Activated CD4-positive, alpha-beta T cell treated with anti-CD3 and anti-CD28 coated beads, Interleukin-2, amount 50 U/mL, for 24 hours (primary cell): ENCODE measurements around the gene SOX13.
"Not testable (repeated sequence)": the region's sequence is repeated elsewhere in the genome, so short reads cannot be mapped to it uniquely, and the experiment has no call there.

Source experiments
- DNase-seq, 2 donors: peaks; one replicate each; pipeline ENCODE4 v3.0.0-alpha.2; 2020; ENCODE audit warnings: low read depth in 1 of 2, low spot score in 1 of 2

SOX13 gene

GRCh38 chr1:204072931-204073836 lies at the start of gene SOX13:
Gene SOX13 (plus strand): TSS chr1:204073115. CDS start chr1:204112916, 39,801 bp downstream.
- no peak for DNase-seq

- no peak for DNase-seq
These were observed 46.8 kb upstream of the SOX13 start for GRCh38 chr1:204025917-204026707.

- no peak for DNase-seq
These were observed 45.5 kb upstream of the SOX13 start for GRCh38 chr1:204027446-204027845.

- DNase-seq, result no peak
These were observed 43.9 kb upstream of the SOX13 start for GRCh38 chr1:204029016-204029415.

GRCh38 chr1:204031098-204031710 lies 41.7 kb upstream of the SOX13 start:
- no peak for DNase-seq

GRCh38 chr1:204032642-204033235 lies 40.2 kb upstream of the SOX13 start:
- no peak for DNase-seq

GRCh38 chr1:204033306-204033705 lies 39.6 kb upstream of the SOX13 start:
- no peak for DNase-seq

- DNase-seq, result no peak
These were observed 35.8 kb upstream of the SOX13 start for GRCh38 chr1:204036882-204037655.

- DNase-seq, result no peak
These were observed 31.6 kb upstream of the SOX13 start for GRCh38 chr1:204041232-204041767.

GRCh38 chr1:204041803-204042505 lies 31.0 kb upstream of the SOX13 start:
- DNase-seq, result no peak

- no peak for DNase-seq
These were observed 30.4 kb upstream of the SOX13 start for GRCh38 chr1:204042516-204042915.

GRCh38 chr1:204043680-204044079 lies 29.2 kb upstream of the SOX13 start:
- DNase-seq, result no peak

GRCh38 chr1:204044448-204044847 lies 28.5 kb upstream of the SOX13 start:
- DNase-seq, result no peak

GRCh38 chr1:204045430-204045829 lies 27.5 kb upstream of the SOX13 start:
- no peak for DNase-seq

GRCh38 chr1:204046346-204046745 lies 26.6 kb upstream of the SOX13 start:
- no peak for DNase-seq

GRCh38 chr1:204048796-204049195 lies 24.1 kb upstream of the SOX13 start:
- DNase-seq, result not testable (repeated sequence)

- no peak for DNase-seq
These were observed 21.7 kb upstream of the SOX13 start for GRCh38 chr1:204051258-204051657.

- no peak for DNase-seq
These were observed 21.2 kb upstream of the SOX13 start for GRCh38 chr1:204051718-204052117.

- DNase-seq, result no peak
These were observed 19.0 kb upstream of the SOX13 start for GRCh38 chr1:204053893-204054292.

- no peak for DNase-seq
These were observed 12.9 kb upstream of the SOX13 start for GRCh38 chr1:204059970-204060369.
